Hepatocyte (in vitro differentiated cells): ENCODE measurements around the gene FGFR4. TPM values are rescaled to one million over a fixed set of nuclear protein-coding genes. Genes with fewer than 3 reads are reported as not detected.
A peak's percentile ranks its signal among the peaks of the same experiment; 100 is the strongest.

Source experiments
- DNase-seq: peaks from one replicate; pipeline ENCODE4 v3.0.0-alpha.2; 2016; ENCODE audit warnings: low spot score
- H2AFZ ChIP-seq: fragments of 200-600 bp; sonication (generic); 2 replicates; pipeline ENCODE4 v1.6.0; 2016; ENCODE audit warnings: antibody characterized with exemption, mild to moderate bottlenecking
- H3K27ac ChIP-seq: fragments of 200-600 bp; sonication (generic); 2 replicates; pipeline ENCODE4 v1.5.1; 2016; ENCODE audit warnings: mild to moderate bottlenecking
- H3K27me3 ChIP-seq: fragments of 200-600 bp; sonication (generic); 2 replicates; pipeline ENCODE4 v1.6.1; 2016
- H3K36me3 ChIP-seq: fragments of 200-600 bp; sonication (generic); replicated peaks from 2 replicates; pipeline ENCODE4 v1.5.1; 2016; ENCODE audit warnings: low read depth; ENCODE audit not compliant: insufficient read depth
- H3K4me1 ChIP-seq: fragments of 200-600 bp; sonication (generic); 2 replicates; pipeline ENCODE4 v1.5.1; 2016; ENCODE audit warnings: mild to moderate bottlenecking, moderate library complexity; ENCODE audit not compliant: insufficient read depth
- H3K4me2 ChIP-seq: fragments of 200-600 bp; sonication (generic); 2 replicates; pipeline ENCODE4 v1.6.0; 2016
- H3K4me3 ChIP-seq: fragments of 200-600 bp; sonication (generic); 2 replicates; pipeline ENCODE4 v1.5.1; 2016; ENCODE audit warnings: mild to moderate bottlenecking
- H3K79me2 ChIP-seq: fragments of 200-600 bp; sonication (generic); 2 replicates; pipeline ENCODE4 v1.6.0; 2017; ENCODE audit warnings: mild to moderate bottlenecking
- H3K9me2 ChIP-seq: fragments of 200-600 bp; sonication (generic); replicated peaks from 2 replicates; pipeline ENCODE4 v1.6.0; 2017; ENCODE audit warnings: mild to moderate bottlenecking; ENCODE audit not compliant: insufficient read depth
- H3K9me3 ChIP-seq: fragments of 200-600 bp; sonication (generic); 2 replicates; pipeline ENCODE4 v1.5.1; 2016; ENCODE audit warnings: low read depth, mild to moderate bottlenecking
- H4K20me1 ChIP-seq: fragments of 200-600 bp; sonication (generic); 2 replicates; pipeline ENCODE4 v1.6.0; 2016; ENCODE audit warnings: mild to moderate bottlenecking; ENCODE audit not compliant: insufficient read depth, poor library complexity, severe bottlenecking
- EZH2 ChIP-seq: fragments of 200-600 bp; sonication (generic); IDR thresholded peaks from 2 replicates; pipeline ENCODE4 v1.6.1; 2016; ENCODE audit warnings: antibody characterized with exemption, mild to moderate bottlenecking, borderline replicate concordance
- EZH2phosphoT487 ChIP-seq: fragments of 200-600 bp; sonication (generic); IDR thresholded peaks from one replicate; pipeline ENCODE4 v1.6.1; 2018; ENCODE audit warnings: antibody characterized with exemption, mild to moderate bottlenecking, low read depth, moderate library complexity; ENCODE audit not compliant: unreplicated experiment, severe bottlenecking
- WGBS: methylation state at CpG from one replicate; pipeline ENCODE4 v1.1.6; 2016; ENCODE audit warnings: low lambda C conversion rate; ENCODE audit errors: missing lambda C conversion rate; 5-methylcytosine and 5-hydroxymethylcytosine counted together
- polyA plus RNA-seq: library from polyadenylated mRNA; unstranded; fragments of >200 nt; fragmentation: Nextera tagmentation; extraction: Ambion mirVana; gene quantifications from 2 replicates; pipeline ENCODE4 v1.2.1, GENCODE V29; 2016
- total RNA-seq: library from RNA; depleted of rRNA; stranded (reverse); fragments of >200 nt; gene quantifications from 2 replicates; pipeline ENCODE4 v1.2.3, GENCODE V29; 2014
- TF ChIP-seq, protein P1 (sequence below): fragments of 200-600 bp; sonication (generic); IDR thresholded peaks from 2 replicates; pipeline ENCODE4 v1.5.1; 2016; ENCODE audit warnings: antibody characterized with exemption, mild to moderate bottlenecking; ENCODE audit not compliant: poor library complexity

The FGFR4 gene
- total and polyA plus RNA-seq, 2 experiments from 2014 or later, result 94.3 to 121 TPM

DNA sequence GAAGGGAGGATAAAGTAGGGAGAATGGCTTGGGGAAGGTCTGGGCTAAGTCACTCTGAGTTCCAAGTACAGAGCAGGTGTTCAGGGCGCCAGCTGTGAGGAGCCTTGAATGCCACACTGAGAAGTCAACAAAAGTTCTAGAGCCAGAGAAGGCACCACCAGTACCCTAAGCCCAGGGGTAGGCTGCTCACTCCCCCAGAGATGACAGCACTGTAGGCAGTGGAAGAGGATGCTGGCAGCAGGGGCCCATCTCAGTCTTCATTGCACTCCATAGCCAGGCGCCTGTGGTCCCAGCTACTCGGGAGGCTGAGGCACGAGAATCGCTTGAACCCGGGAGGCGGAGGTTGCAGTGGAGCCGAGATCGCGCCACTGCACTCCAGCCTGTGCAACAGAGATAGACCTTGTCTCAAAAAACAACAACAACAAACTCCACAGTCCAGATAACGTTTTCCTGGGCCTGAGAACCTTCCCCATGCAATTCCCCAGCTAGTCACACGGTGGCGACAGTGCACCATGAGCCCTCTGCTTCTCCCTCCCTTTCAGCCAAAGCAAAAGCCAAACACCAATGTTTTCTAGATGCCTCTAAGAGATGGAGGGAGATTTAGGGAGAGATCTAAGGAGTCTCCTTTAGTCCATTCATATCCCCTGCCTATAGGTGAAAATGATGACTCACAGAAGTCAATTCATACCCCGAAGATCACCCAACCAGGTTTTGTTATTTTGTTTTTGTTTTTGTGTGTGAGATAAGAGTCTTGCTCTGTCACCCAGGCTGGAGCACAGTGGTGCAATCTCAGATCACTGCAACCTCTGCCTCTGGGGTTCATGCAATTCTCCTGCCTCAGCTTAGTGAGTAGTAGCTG, 27.1 kb downstream of the FGFR4 start:
- Histone ChIP-seq H3K36me3 (no peaks in the 10 kb centered on the region), H3K79me2 (no peaks in the 10 kb centered on the region), H3K9me2 (no peaks in the 10 kb centered on the region), H3K4me3 (no peak overlapping the region), H2AFZ (no peak overlapping the region), H3K4me1 (peaks cover 10% of the 10 kb centered on the region), H4K20me1 (no peaks in the 10 kb centered on the region), H3K27ac (no peak overlapping the region), H3K4me2 (no peak overlapping the region), H3K27me3 (no peaks in the 10 kb centered on the region), H3K9me3 (no peaks in the 10 kb centered on the region)
- DNase-seq, result peak; percentile 82
- TF ChIP-seq, protein P1, sequence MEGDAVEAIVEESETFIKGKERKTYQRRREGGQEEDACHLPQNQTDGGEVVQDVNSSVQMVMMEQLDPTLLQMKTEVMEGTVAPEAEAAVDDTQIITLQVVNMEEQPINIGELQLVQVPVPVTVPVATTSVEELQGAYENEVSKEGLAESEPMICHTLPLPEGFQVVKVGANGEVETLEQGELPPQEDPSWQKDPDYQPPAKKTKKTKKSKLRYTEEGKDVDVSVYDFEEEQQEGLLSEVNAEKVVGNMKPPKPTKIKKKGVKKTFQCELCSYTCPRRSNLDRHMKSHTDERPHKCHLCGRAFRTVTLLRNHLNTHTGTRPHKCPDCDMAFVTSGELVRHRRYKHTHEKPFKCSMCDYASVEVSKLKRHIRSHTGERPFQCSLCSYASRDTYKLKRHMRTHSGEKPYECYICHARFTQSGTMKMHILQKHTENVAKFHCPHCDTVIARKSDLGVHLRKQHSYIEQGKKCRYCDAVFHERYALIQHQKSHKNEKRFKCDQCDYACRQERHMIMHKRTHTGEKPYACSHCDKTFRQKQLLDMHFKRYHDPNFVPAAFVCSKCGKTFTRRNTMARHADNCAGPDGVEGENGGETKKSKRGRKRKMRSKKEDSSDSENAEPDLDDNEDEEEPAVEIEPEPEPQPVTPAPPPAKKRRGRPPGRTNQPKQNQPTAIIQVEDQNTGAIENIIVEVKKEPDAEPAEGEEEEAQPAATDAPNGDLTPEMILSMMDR, result peak; percentile 98
- TF ChIP-seq EZH2phosphoT487 (no peak), EZH2 (no peak)
- 14% methylated on average over 14 of the region's 14 CpGs for WGBS

DNA sequence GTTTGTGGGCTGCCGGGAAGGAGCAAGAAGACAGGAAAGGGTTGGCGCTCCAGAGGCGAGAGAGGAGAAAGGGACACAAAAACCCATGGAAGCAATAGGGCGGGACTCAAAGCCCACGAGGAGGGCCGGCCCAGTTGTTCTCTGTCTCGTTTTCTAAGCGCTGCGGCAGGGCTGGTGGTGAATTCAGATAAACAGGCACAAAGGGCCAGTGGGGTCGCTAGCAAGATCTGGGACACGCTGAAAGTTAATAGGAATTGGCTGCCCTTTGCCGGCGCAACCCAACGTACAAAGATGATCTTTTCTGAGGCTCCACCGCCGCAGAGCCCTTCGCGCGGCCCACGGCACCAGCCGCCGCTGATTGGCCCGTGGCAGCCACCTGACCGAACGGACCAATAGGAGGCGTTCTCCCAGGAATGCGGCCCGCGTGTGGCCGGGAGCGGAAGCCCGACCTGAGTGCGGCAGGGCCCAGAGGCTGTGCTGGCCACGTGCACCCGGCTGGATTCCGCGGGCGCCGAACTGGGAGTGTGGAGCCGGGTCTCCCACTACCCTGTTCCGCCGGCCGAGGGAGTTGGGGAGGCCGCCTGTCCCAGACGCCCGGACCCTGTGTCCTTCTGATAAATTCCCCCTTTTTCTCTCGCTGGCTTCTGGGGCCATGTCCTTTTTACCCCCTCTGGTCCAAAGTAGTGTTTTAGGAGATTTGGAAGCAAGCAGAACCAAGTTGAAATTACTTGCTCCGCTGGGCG, 30.1 kb downstream of the FGFR4 start:
- WGBS, result 66% methylated on average over 46 of the region's 49 CpGs
- H4K20me1 ChIP-seq, result no peaks in the 10 kb centered on the region
- TF ChIP-seq EZH2phosphoT487 (no peak), EZH2 (no peak)
- TF ChIP-seq, protein P1, result no peak
- peak overlapping the region; percentile 42 for H3K4me2 ChIP-seq
- no peaks in the 10 kb centered on the region for H3K36me3 ChIP-seq
- peak overlapping the region; percentile 52 for H2AFZ ChIP-seq
- H3K27ac ChIP-seq, result no peak overlapping the region
- H3K9me2 ChIP-seq, result no peaks in the 10 kb centered on the region
- H3K27me3 ChIP-seq, result no peaks in the 10 kb centered on the region
- H3K9me3 ChIP-seq, result no peaks in the 10 kb centered on the region
- peak; percentile 54 for DNase-seq
- H3K4me3 ChIP-seq, result no peak overlapping the region
- H3K79me2 ChIP-seq, result no peaks in the 10 kb centered on the region
- no peaks in the 10 kb centered on the region for H3K4me1 ChIP-seq

DNA sequence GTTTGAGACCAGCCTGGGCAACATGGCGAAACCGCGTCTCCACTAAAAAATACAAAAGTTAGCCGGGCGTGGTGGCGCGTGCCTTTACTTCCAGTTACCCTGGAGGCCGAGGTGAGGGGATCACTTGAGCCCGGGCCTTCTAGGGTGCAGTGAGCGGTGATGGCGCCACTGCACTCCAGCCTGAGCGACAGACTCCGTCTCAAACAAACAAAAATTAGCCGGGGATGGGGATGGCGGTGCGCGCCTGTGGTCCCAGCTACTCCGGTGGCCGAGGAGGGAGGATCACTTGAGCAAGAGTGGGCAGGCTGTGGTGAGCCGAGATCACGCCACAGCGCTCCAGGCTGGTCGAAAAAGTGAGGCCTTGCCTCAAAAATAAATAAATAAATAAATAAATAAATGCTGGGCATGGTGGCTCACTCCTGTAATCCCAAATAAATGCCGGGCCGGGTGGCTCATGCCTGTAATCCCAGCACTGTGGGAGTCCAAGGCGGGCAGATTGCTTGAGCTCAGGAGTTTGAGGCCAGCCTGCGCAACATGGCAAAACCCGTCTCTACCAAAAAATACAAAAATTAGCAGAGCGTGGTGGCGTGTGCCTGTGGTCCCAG, 30.8 kb downstream of the FGFR4 start:
- Histone ChIP-seq H3K27me3 (no peaks in the 10 kb centered on the region), H3K9me3 (no peaks in the 10 kb centered on the region), H2AFZ (no peak overlapping the region), H3K4me3 (no peak overlapping the region), H3K4me1 (no peaks in the 10 kb centered on the region), H3K27ac (no peak overlapping the region), H4K20me1 (no peaks in the 10 kb centered on the region), H3K9me2 (no peaks in the 10 kb centered on the region), H3K79me2 (no peaks in the 10 kb centered on the region), H3K36me3 (no peaks in the 10 kb centered on the region), H3K4me2 (no peak overlapping the region)
- 98% methylated on average over 28 of the region's 30 CpGs for WGBS
- no peak for DNase-seq
- TF ChIP-seq, protein P1, result no peak
- TF ChIP-seq EZH2phosphoT487, result no peak
